ENCODE measurements around the gene KCNH5.

GRCh38 chr14:62687818-62688217 is 357.4 kb downstream of the KCNH5 start:
- TF ChIP-seq, protein P1, sequence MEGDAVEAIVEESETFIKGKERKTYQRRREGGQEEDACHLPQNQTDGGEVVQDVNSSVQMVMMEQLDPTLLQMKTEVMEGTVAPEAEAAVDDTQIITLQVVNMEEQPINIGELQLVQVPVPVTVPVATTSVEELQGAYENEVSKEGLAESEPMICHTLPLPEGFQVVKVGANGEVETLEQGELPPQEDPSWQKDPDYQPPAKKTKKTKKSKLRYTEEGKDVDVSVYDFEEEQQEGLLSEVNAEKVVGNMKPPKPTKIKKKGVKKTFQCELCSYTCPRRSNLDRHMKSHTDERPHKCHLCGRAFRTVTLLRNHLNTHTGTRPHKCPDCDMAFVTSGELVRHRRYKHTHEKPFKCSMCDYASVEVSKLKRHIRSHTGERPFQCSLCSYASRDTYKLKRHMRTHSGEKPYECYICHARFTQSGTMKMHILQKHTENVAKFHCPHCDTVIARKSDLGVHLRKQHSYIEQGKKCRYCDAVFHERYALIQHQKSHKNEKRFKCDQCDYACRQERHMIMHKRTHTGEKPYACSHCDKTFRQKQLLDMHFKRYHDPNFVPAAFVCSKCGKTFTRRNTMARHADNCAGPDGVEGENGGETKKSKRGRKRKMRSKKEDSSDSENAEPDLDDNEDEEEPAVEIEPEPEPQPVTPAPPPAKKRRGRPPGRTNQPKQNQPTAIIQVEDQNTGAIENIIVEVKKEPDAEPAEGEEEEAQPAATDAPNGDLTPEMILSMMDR (IDR thresholded peaks at IDR 0.05; ENCODE audit: low read length) = no peak
- TF ChIP-seq EZH2phosphoT487 (IDR thresholded peaks at IDR 0.05; ENCODE audit: low read length) (no peak), EZH2 (optimal IDR thresholded peaks at IDR 0.05; ENCODE audit: low read depth, low read length) (no peak)

Measured in MM.1S (cell line).